GM19099 (cell line): ENCODE results near the gene CD8B.

ENCODE experiments used
- POLR2A ChIP-seq: IDR thresholded peaks from 3 replicates; pipeline ENCODE4 v1.6.1; 2011; ENCODE audit warnings: low read depth; ENCODE audit not compliant: insufficient read length; ENCODE audit errors: extremely low read depth

The CD8B gene

DNA sequence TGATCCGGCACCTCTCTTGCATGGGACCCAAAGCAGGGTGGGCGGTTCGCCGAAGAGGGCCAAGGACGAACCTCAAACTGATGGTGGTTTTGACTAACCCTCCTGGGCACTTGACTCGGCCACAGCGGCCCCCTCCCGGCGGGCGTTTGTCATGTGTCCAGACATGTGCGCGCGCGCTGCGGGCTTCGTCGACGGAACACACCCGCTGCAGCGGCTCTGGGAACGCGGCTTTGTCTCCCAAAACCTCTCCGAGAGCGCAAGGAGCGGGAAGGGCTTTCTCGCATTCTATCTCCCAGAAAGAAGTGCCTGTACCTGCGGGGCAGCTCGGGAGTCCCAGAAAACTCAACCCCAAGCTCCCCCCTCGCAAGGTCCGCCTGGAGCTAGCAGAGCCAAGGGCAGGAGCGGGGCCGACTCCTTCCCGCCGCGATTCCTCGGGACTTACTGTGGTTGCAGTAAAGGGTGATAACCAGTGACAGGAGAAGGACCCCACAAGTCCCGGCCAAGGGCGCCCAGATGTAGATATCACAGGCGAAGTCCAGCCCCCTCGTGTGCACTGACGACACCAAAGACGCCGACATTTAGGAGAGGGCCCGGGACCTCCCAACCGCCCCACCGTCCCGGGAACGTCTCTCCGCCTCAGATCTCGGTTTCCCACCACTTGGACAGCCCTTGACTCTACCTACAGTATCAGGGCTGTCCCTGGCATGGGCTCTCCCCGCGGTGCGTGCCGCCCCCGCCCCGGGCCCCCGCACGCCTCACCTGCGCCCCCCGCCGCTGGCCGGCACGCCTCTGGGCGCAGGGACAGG is 72.6 kb downstream of the CD8B start:
- no peak for TF ChIP-seq POLR2A

DNA sequence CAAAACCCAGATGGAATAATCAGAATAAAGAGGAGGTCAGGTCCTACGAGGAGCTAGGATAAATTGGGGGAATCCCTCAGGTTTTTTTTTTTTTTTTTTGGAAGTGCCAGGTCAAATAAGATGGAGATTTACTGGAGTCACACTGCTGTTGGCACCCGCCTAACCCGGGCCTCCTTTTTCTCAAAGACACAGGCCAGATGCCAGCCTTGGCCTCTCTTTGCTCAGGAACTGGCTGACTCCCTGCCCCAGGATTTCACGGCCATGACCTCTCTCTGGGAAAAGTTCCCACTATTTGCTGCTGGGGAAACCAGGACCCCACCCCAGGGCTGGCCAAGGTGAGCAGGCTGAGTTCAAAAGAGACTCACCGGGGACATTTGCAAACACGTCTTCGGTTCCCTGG is 73.5 kb downstream of the CD8B start:
- no peak for TF ChIP-seq POLR2A

DNA sequence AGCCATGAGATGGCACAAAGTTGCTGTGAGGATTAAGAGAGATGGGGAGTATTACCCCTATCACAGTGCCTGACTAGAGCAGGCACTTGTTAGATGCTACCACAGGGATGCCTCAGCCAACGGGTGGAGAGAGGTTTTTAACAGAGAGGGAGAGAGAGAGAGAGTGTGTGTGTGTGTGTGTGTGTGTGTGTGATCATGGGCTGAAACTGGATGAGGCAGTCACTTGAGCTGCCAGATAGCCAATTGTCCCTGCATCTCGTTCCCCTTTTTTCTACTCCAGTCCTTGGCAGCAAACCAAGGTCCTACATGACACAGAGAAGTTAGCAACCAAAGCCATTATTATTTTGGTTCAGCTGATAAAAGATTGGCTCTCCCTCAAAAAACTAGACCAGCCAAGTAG is 74.0 kb downstream of the CD8B start:
- no peak for TF ChIP-seq POLR2A

DNA sequence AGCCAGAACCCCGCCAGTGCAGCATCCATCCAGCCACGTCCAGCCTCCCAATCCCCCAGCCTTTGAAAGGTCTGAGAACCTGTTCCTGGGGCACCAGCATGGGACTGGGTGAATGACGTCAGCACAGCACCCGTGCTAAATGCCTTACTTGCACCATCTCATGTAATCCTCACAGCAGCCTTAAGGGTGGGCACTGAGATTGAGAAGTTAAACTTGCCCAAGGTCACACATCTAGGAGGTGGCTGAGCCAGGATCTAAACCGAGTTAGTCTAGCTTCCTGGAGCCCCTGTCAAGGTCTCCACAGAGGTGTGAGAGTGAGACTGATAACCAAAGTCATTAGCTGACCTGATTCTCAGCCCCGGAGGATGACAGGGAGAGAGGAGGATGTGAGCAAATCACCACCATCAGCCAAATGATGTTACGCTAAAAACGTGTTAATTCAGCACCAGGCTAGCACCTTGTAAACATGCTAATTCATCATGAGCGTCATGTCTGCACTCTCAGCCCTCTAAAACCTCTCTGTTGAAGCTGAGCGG is 75.6 kb downstream of the CD8B start:
- no peak for TF ChIP-seq POLR2A

DNA sequence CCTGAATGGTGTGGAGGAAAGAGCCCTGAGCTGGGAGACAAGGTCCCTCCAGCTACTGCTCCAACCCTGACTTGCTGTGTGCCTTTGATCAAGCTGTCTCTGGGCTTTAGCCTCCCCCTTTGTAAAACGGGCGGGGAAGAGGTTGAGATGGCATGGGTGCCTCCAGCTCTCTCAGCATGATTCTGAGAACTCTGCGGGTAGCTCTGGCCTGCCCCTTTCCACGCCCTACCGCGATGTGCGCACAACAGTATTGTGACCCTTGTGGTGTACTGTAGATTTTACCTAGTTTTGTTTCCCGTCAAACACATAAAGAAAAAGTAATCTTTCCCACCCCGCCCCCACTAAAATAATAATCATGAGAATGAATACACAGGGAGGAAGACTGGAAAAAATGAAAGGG is 76.2 kb downstream of the CD8B start:
- no peak for TF ChIP-seq POLR2A

DNA sequence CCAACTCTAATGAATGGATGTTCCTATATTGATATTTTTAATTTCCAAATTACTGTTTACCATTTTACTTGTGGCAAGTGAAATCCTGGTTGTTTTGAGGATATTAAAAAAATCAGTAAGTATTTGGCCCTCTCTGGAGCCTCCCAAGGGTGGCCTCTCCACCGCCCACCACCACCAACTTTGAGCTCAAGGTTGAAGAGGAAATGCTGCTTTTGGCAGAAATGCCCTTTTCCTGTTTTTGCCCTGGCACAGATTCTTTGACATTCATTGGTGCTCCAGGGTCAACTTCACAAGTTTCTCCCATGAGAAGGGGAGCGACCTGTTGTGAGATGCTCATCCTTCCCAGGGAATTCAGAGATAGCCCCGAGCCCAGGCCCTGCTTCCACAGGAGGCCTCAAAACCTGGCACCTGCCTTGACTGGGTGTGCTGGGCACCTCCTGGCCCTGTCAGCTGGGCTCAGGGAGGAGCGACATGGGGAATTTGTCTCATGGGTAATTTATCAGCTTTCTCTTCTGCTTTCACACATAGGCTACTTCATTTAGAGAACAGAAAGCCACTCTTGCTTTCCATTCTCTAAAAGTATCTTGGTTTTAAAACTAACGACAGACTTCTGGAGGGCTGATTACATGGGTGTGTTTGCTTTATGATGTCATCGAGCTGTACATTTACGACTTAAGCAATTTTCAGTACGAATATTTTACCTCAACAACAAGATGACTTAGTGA is 77.9 kb downstream of the CD8B start:
- no peak for TF ChIP-seq POLR2A

DNA sequence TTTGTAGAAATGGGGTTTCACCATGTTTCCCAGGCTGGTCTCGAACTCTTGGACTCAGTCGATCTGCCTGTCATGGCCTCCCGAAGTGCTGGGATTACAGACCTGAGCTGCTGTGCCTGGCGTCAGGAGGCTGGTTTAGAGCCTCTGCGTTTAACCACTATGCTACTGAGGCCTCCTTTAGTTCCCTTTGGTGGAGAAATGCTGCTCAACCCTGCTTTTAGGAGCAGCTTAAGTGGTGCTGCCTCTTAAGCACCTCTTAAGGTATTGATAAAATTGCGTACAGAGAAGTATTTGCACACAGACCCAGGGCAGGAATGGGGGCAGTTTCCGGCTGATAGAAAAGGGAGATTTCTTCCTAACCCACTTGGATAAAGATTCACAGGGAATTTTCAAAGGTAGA is 78.9 kb downstream of the CD8B start:
- no peak for TF ChIP-seq POLR2A

DNA sequence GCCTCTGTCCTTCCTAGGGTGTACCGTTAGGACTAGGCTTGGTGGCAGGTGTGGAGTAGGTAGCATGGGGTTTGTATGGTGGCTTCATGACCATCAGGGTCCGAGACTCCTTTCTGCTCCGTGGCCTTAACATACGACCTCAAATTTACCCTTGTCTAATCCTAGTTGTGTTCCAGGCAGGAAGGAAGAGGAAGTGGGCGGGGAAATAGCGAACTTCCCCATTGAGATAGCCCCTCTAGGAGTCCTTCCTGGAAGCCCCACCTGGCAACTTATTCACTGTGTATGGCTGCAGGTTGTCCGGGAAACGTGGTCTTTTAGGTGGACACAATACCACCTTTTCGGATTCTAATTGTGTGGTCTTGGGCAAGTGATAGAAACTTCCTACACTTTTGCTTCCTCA is 80.3 kb downstream of the CD8B start:
- TF ChIP-seq POLR2A, result no peak

DNA sequence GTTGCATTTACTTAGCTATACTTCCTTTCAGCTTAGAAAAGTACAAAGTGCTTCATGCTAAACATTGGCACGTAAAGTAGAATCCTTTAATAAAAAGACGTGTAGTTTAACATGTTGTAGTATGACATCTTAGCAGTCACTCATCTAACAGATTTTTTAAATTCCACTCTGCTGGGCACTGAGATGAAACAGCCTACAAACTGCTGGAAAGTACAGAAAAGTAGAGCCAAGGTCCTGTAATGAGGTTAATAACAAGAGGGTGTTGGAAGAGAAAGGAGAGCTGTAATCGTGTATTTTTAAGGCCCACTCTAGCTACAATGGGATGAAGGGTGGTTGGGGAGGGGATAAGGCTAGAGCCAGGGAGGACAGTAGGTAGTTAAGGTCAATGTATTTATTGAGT is 81.7 kb downstream of the CD8B start:
- no peak for TF ChIP-seq POLR2A

DNA sequence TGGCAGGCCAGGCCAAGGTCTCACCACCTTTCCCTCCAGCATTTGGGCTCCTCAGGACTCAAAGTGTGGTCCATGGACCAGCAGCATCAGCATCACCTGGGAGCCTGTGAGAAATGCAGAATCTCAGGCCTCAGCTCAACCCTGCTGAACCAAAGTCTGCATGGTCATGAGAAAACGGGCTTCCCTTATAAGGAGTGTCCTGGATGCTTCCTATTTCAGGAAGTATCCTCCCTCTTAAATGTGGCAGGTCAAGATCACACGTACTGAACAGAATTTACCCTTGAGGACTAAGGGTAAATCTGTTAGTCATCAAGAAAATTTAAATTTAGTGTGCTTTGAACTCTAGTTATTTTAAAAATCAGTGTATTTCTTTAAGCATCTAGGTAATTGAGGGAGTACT is 82.7 kb downstream of the CD8B start:
- TF ChIP-seq POLR2A, result no peak

DNA sequence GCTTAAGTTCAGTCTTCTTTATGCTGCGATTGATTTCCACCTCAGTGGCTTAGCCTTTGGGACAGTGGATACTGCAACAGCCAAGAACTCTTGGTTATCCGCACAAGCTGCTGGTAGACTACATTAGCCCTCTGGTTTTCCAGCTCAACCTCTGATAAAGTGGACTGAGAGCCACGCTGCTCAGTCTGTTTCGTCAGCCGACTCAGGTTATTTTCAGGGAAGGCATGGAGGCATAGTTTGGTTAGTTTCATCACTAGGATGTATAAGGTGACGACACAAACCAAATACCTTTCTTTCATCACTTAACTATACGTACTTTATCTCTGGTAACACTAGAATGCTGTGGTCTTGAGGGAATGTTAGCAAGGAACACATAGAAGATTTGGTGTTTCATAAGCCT is 85.2 kb downstream of the CD8B start:
- TF ChIP-seq POLR2A, result no peak

DNA sequence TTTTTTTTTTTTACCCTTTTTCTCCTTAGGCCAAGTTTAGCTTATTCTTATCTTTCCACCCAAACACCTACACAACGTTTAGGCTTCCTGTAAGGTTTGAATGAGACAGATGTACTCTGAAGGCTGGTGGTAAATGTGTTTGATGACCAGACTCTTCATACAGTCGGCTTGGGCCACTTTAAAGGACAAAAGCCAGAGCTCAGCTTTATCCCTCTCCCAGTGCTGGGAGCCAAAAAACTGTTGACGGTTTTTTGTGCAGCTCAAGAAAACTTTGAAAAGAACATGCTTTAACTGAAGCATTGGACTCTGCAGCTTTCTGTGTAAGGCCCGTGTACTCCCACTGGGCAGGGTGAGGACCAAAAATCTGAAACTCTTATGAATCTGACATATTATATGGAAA is 86.3 kb downstream of the CD8B start:
- no peak for TF ChIP-seq POLR2A

DNA sequence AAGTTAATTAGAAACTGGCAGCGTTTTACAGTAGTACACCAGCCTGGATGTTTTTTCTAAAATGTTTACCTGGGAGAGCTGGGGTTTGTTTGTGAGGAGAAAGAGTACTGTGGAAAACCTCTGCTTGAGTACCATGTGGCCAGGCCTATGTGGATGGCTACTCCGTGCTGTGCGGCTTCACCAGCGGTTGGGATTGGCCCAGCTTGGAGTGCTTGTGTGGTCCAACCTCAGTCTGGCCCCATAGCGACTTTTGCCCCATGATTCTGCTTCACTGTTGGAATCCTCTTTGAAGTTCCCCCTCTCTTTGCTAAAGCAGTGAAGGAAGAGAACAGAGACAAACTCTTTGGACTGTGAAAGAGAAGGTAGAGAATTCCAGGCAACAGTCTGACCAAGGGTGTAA is 86.8 kb downstream of the CD8B start:
- TF ChIP-seq POLR2A, result no peak

DNA sequence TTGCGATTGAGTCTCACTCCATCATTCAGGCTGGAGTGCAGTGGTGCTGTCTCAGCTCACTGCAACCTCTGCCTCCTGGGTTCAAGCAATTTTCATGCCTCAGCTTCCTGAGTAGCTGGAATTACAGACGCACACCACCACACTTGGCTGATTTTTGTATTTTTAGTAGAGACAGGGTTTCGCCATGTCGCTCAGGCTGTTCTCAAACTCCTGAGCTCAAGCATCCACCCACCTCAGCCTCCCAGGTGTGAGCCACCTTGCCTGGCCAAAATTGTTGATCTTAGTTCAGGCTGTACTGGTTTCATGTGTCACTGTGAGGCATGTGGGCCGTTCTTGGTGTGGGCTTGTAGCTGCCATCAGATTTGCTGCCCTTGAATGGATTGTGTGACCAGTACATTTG is 89.1 kb downstream of the CD8B start:
- no peak for TF ChIP-seq POLR2A

DNA sequence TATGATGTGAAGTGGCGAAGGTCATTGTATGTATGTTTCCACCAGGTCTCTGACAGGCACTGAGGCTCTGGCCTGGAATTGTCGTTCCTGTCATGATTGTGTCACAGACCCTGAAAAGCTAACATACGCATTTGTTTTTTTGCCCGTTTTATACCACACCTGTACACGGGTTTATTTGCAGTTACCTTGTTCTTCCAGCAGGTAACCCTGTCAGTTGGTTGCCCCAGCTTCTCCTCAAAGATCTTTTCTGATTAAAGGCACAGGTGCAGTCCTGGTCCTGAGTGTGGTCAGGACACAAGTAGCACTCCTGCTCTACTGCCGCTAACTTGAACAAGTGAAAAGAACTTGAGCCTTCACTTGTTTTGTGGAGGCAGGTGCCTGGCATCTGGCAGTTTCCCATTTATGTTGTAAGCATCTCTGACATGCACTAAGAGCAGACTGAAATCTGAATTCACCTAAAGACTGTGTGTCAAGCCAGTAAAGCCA is 90.8 kb downstream of the CD8B start:
- no peak for TF ChIP-seq POLR2A

DNA sequence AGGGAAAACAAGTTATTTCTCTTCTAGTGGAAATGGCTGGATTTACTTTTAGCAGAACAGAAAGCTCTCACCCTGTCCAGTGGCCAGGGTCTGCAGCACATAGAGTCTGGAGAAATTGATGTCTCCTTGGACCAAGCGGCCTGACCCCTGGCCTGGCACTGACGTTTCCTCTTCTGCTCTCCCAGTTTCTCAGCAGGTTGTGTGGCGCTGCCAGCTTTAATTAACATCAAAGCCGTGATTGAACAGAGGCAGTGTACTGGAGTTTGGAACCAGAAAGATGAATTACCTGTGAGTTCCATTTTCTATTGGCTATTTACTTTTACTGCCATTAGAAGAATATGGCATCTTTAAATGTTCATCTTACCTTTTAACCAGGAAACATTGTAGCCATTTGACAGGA is 91.8 kb downstream of the CD8B start:
- TF ChIP-seq POLR2A, result no peak
